Retinal pigment epithelial cell (primary cell): ENCODE results near the gene MRPL57.
"Not testable (repeated sequence)": the region's sequence is repeated elsewhere in the genome, so short reads cannot be mapped to it uniquely, and the experiment has no call there.

Source experiments
- DNase-seq: peaks from one replicate; pipeline ENCODE4 v3.0.0-alpha.2; 2010; ENCODE audit warnings: low read depth
- H3K4me3 ChIP-seq: 2 replicates; pipeline ENCODE4 v1.5.1; 2011; ENCODE audit warnings: mild to moderate bottlenecking, low read length, control low read depth, moderate library complexity
- CTCF ChIP-seq: conservative IDR thresholded peaks from 2 replicates; pipeline ENCODE4 v1.5.1; 2011; ENCODE audit warnings: low read depth, low read length, control low read depth, inconsistent platforms

MRPL57 gene

DNA sequence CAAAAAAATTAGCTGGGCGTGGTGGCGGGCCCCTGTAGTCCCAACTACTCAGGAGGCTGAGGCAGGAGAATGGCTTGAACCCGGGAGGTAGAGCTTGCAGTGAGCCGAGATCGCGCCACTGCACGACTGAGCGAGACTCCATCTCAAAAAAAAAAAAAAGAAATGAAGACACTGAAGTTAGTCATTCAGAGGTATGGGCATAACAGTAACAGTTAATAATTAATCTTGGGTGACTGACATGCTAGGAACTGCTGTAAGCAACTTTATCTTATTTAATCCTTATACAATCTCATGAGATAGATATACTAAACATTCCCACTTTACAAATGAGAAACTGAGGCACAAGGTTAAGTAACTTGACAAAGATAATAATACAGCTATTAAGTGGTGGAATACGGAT lies 5.0 kb upstream of the MRPL57 start:
- no peak for DNase-seq

GRCh38 chr13:21173767-21174166 lies 2.7 kb upstream of the MRPL57 start:
- DNase-seq = not testable (repeated sequence)

More for the DNA sequence above, 5.0 kb upstream of the MRPL57 start:
- TF ChIP-seq CTCF = no peak
- no peak overlapping the region for H3K4me3 ChIP-seq

DNA sequence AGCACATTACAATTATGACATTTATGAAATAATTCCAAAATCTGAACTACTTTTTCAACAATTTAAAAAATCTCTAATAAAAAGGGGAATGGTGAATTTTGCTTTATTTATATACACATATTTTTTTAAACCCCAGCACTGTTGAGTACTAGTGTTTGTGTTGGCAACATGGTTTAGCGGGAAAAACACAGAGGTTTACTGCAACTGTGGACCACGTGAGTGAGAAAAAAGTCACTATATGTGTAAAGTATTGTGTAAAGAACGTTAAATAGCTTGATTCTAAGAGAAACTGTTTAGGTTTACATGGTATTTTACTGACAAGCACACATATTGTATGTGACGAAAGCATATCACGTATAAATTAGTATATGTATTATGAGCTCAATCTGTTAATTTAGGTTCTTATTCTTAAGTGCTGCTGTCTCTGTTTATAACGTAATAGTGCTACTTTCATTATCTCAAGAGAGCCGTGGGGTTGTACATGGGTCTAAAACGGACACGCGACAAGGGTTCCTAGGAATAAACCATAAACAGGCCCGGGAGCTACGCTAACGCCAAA lies 723 bp upstream of the MRPL57 start:
- peak overlapping the region; percentile 90 for H3K4me3 ChIP-seq
- DNase-seq = no peak
- TF ChIP-seq CTCF = no peak

More at GRCh38 chr13:21173767-21174166, 2.7 kb upstream of the MRPL57 start:
- not testable (repeated sequence) for H3K4me3 ChIP-seq

DNA sequence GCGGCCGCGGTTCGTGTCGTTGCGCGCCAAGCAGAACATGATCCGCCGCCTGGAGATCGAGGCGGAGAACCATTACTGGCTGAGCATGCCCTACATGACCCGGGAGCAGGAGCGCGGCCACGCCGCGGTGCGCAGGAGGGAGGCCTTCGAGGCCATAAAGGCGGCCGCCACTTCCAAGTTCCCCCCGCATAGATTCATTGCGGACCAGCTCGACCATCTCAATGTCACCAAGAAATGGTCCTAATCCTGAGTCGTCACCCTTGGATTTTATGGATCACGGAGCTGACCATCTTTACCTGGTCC lies 475 bp downstream of the MRPL57 start:
- TF ChIP-seq CTCF = no peak
- no peak for DNase-seq
- H3K4me3 ChIP-seq = peak overlapping the region; percentile 90

DNA sequence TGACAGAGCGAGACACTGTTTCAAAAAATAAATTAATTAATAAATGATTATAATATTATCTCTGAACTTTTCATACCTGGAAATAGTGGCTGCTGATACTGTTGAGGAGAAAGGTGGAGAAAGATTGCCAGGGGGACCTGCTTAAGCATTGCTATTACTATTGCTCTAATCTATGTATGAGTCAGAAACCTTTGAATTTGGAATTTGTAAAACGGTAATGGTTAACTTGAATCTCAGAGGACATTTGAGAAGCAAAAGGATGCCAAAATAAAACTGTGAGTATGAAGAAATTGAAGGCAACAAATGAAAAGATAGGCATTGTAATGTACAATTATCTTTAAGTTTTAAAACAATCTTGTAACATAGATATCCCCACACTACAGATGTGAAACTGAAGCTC lies 5.2 kb downstream of the MRPL57 start:
- H3K4me3 ChIP-seq = no peak overlapping the region
- DNase-seq = no peak
- no peak for TF ChIP-seq CTCF

DNA sequence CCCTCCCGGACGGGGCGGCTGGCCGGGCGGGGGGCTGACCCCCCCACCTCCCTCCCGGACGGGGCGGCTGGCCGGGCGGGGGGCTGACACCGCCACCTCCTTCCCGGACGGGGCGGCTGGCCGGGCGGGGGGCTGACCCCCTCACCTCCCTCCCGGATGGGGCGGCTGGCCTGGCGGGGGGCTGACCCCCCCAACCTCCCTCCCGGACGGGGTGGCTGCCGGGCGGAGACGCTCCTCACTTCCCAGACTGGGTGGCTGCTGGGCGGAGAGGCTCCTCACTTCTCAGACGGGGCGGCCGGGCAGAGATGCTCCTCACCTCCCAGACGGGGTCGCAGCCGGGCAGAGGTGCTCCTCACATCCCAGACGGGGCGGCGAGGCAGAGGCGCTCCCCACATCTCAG lies 10.0 kb downstream of the MRPL57 start:
- H3K4me3 ChIP-seq, DNase-seq: not testable (repeated sequence)

GRCh38 chr13:21194756-21195155 lies 18.3 kb downstream of the MRPL57 start:
- not testable (repeated sequence) for DNase-seq, H3K4me3 ChIP-seq

GRCh38 chr13:21197606-21198225 lies 21.3 kb downstream of the MRPL57 start:
- DNase-seq, H3K4me3 ChIP-seq: not testable (repeated sequence)

DNA sequence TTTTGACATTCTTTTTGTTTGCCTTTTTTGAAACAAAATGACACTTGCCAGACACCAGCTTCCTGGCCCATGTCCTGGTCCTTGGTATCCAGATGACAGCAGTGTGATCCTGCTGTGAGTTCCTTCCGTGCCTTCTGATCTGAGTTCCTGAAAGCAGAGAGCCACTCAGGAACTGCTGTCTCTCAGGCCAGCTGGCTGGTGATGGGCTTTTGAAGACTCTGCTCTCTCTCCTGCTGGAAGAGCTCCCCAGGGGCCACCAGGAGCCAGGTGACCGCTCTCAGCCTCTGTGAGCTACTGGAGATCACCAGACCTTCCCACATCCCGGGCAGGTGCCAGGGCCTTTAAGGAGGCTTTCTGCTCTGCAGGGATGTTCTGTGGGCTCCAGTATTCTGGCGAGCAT lies 21.9 kb downstream of the MRPL57 start:
- DNase-seq, H3K4me3 ChIP-seq: not testable (repeated sequence)

DNA sequence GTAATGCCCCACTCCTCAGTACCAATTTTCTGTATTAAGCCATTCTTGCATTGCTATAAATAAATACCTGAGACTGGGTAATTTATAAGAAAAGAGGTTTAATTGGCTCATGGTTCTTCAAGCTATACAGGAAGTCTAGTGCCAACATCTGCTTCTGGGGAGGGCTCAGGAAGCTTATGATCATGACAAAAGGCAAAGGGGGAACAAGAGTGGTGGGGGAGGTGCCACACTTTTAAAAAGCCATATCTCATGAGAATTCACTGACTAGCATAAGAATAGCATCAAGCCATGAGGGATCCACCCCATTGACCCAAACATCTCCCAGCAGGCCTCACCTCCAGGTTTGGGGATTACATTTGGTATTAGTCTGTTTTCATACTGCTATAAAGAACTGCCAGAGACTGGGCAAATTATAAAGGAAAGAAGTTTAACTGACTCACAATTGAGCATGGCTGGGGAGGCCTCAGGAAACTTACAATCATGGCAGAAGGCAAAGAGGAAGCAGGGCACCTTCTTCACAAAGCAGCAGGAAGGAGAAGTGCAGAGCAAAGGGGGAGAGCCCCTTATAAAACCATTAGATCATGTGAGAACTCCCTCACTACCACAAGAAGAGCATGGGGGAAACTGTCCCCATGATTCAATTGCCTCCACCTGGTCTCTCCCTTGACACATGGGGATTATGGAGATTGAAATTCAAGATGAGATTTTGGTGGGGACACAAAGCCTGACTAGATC lies 25.2 kb downstream of the MRPL57 start:
- DNase-seq, H3K4me3 ChIP-seq: not testable (repeated sequence)
